NCI-H187 treated with DMSO at 0.1 percent for 48 hours (cell line): ENCODE data around the gene PLK2.
A peak's percentile ranks its signal among the peaks of the same experiment; 100 is the strongest.

ENCODE experiments used
- DNase-seq: peaks from one replicate; lab custom pipeline; 2025; lab: John Stamatoyannopoulos, UW

The PLK2 gene

DNA sequence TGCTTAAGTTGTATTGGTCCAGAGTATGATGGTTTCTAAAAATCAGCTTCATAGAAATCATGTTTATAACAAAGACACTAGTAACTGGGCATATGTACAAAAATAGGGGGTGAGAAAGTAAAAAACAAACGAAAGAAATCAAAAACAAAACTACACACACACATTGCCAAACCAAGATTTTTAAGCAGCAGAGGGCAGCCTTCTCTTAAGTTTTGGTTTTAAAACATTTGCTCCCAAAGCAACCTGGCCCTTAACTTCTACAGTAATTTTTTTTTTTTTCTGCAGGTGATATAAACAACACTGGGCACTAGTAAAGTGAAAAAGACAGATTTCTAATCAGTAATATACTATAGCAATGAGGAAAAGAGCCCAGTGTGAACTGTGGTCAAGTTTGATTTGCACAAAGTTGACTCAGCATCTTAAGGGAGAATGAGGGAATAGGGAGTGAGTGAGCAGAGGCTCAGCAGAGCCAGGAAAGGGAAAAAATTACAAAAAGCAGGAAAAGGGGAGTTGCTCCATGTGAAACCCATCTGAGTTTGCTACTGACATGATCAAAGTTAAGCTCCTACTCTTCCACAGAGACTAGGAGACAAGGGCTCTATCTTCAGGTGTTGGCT is 18.0 kb upstream of the PLK2 start:
- no peak for DNase-seq

DNA sequence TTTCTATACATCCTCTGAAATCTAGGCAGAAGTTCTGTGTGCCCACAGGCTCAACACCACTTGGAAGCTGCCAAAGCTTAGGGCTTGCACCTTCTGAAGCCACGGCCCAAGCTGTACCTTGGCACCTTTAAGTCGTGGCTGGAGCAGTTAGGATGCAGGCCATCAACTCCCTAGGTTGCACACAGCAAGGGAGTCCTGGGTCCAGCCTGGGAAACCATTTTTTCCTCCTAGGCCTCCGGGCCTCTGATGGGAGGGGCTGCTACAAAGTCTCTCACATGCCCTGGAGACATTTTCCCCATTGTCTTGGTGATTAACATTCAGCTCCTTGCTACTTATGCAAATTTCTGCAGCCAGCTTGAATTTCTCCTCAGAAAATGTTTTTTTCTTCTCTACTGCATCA is 15.5 kb upstream of the PLK2 start:
- DNase-seq: no peak

DNA sequence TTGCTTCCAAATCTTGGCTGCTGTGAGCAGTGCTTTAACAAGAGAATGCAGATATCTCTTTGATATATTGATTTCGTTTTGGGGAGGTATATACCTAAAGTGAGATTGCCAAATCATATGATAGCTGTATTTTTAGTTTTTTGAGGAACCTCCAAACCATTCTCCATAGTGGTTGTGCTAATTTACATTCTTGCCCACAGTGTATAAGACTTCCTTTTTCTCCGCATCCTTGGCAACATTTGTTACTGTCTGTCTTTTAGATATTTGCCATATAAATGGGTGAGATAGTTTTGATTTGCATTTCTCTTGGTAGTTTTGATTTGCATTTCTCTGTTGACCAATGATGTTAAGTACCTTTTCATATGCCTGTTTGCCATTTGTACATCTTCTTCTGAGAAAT is 10.0 kb upstream of the PLK2 start:
- DNase-seq: no peak

DNA sequence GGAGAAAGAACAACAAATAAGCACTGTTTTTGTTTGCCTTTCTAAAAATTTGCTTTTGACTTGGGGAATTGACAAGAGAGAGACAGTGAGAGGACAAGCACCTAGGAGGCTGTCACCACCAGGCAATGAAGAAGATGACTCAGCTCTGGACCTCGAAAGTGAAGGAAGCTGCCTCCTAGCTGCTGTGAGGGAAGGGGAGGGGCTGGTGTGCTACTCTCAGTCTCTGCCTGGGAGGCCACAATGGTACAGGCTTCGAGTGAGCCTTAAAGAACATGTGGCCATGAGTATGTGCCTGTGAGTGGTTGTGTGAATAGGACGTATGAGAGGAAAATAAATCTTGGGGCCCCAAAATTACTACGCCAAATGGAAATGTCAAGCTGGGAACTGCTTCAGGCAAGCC is 7.1 kb upstream of the PLK2 start:
- no peak for DNase-seq

DNA sequence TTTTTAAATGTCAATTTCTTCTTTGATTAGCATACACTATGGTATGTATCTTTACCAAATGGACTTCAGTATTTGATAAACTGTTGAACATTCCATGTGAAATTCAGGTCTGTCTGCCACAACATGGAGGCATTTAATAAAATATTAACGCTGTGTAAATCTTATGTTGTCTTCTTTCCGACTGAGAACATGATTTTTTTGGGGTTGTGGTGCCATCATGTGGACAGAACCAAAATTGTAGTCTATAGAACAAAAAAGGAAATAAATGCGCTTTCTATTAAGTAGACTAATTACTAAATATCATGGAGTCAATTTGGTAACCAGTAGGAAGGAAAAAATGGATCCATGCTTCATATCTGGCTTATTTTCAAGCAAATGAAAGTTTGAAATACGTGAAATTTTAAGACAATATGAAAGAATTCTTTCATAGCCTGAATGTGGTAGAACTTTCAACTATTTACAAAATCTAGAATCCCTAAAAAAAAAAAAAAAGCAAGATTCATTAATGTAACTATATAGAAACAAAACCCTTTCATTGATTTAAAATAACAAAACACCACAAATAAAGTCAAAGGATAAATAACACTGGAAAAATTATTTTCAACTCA is 2.8 kb upstream of the PLK2 start:
- no peak for DNase-seq

DNA sequence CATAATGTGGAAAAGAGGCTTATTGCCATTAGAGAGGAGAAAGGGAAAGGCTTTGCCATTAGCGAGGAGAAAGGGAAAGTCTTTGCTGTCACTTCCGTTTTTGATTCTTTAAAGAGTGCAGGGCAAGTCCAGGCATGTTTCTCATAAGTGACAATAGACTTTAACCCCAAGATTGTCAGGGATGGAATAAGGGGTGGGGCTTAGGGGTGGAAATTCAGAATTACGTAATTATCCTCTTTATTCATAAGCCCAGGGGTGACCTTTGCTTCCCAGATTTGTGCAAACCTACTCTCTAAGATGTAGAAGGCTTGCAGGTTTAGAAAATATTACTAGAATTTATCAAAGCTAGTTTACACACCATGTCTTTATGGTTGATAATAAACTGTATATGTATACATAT is 2.3 kb upstream of the PLK2 start:
- no peak for DNase-seq

DNA sequence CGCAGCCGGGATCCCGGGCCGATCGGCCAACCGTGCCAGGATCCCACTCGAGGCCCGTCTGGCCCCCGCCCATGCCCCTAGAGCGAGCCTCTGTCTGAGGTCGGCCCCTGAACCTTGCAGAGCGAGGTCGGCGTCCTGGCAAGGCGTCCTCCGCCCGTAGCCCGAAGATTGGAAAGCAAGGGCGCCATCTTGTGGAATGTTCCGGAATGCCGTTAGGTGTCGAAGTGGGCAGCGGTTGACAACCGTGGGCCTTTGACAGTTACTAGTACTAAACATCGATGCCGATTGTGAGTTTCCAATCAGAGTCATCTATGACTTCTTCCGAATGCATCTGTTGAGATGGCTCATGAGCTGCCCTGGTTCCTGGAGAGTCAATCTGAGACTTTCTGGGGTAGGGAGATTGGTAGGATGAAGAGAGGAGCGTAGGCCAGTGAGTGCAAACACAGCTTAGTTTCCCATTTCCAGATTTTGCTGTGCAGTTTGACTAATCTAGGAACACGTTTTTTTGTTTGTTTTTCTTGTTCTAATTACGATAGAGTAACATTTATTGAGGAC is 923 bp upstream of the PLK2 start:
- DNase-seq: peak; percentile 57

DNA sequence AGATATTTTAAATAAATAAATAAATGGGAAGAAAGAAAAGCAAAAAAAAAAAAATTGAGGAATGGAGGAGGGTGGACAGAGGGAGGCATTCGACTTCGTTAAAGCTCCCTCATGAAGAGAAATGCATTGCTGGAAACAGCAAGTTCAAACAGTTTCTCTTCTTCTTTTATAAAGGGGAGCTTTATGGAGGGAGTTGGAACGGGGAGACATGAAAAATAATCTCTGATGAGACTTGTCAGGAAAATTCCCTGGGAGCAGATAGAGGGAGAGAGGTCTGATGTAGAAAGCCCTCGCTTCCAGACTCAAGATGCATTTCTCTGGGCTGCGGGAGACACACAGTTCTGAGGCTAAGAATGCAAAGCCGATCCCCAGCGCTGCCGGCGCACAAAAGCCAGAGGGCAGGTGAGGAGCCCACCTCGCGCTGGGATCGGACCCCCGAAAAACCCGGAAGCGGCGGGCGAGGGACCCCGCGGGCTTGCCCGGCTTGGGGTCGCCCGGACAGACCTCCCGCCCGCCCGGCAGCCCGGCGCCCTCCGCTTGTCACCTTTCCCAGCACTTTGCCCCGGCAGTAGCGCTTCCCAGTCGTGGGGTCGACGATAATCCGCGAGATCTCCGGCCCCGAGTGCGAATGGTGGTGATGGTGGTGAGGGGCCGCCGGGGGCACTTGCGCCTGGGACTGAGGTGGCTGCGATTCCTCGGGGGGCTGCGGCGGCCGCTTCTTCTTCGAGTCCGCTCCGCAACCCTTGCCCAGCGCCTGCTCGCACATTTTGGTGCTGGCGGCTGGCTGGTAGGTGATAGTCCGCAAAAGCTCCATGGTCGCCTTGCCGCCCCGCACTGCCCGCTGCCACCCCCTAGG is 512 bp downstream of the PLK2 start:
- no peak for DNase-seq

DNA sequence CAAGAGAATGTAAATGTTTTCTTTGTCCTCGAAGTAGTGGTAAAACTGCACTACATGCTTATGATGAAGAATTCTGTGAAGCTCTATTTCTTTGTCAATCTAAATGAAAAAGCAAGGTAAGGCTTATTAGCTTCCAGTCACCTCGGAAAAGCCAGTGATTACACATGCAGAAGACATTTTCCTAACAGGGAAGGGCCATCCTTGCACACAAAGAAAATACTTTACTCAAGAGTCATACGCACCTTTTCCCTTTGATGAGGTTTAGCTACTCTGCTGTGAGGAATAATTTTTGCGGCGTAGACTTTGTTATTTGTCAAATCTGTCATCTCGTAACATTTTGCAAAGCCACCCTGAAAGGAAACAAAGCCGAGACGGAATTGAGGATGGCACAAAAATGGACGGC is 1.1 kb downstream of the PLK2 start:
- DNase-seq: no peak

DNA sequence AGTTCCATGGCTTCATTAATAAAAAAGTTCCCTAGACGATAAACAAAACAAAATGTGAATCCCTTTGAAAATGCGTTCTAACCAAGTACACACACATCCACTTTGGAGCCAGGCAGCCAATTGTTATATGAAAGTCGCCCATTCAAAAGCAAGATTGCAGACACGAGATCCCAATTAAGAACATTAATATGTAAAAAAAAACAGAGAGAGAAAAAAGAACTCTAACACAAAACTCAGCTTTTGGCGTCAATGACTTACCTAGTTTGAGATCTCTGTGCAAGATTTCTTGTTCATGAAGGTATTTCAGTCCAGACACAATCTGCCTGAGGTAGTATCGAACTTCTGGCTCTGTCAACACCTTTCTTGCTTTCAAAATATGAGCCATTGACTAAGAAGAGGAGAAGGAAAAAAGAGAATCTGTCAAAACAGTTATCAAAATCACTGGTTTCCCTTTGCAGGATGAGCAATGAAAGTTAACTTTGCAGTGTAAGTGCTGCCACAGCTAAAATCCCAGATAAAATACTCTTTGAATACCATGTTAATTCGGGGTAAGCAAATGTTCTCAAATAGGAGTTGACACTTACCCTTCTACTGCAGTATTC is 1.6 kb downstream of the PLK2 start:
- no peak for DNase-seq

DNA sequence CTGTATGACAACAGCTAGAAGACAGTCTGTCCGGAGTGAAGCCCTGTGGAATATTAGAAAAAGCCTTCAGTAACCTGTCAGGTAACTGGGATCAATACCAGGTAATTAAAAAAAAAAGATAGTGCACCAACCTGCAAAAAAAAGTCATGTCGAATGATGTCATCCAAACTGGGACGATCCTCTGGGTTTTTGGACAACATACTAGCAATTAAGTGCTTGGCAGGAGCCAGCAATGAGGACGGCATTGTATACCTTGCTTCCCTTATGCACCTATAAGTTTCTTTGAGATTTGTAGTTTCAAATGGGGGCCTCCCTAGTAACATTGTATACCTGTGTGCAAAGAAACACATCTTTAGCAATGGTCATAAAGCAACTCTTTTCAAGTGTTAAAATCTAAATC is 2.8 kb downstream of the PLK2 start:
- no peak for DNase-seq

DNA sequence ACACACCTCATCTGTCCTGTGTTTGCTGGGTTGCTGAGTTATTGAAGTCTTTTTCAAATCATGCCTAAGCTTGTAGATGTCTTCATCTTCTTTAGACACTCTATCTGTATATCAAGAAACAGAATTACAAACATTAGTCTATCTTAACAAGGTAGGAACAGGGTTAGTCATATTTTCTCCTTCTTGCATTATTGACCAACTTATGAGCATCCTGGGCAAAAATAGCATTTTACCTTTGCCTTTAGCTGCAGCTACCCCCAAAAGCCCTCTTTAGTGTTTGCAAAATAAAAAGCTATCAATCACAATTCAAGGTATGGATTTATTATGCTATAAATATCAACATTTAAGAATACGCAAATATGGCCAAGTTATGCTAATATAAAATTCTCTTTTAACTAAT is 3.4 kb downstream of the PLK2 start:
- no peak for DNase-seq

DNA sequence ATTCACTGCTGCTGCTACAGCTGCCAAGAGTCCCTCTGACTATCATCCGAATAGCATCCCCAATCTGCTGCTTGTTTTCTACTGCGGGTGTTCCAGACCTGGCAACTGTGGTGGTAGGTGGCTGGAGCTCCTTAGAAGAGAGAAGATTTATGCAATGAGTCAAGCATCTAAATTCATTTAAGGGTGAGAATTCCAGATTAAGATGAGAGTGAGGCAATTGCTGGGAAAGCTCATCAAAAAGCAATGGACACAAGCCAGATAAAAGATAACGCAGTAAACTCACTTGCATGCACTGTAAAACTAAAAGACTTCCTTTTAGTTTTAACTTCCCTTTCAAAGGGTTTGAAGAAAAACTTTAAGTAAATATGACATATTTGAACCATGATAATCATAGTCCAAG is 3.9 kb downstream of the PLK2 start:
- DNase-seq: no peak

DNA sequence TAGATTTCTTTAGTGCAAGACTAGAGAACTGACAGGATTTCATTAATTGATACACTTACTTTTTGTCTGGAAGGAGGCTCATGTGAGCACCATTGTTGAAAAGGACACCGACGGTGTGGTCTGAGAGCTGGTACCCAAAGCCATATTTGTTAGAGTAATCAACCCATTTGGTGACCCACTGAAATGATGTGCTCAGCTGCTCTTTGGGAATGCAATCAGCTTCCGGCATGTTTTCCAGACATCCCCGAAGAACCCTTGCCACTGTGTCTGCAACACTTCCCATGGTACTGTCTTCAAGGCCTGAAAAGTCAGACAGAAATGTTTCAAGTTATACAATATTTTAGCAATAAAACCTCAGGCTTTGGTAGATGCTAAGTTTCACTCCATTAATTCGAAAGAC is 4.4 kb downstream of the PLK2 start:
- no peak for DNase-seq

DNA sequence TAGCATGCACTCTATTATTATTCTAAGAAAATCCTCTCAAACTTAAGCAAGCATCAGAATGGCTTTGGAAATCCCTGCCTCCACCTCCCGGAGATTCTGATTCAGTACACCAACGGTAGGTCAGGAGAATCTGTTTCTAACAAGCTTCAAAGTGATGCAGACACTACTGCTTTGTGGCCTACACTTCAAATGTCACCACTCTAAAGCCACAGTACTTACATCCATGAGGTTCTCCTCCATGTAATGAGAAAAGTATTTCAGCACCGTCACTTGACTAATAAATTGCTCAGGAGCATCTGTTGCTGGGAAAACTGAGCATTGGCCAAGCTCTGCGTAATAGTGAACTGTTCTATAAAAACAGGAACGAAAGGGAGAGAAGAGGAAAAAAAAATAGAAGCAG is 4.8 kb downstream of the PLK2 start:
- DNase-seq: no peak

DNA sequence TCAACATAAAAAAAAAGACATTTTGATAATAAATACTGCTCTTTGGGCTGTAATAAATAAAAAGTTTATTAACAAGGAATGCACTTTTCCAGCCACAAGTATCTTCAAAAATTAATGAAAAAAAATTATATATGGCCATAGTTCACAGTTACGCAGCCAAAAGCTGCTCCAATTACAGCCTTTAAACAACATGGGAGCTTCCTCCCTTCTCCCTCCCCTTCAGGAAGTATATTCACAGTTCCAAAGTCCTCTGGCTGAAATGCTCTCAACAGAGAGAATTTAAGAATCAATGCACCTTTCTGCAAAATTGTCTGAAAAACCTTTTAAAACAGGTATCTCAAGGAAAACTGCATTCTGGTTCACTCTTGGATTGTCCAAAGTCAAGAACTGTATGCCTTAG is 5.9 kb downstream of the PLK2 start:
- DNase-seq: no peak

DNA sequence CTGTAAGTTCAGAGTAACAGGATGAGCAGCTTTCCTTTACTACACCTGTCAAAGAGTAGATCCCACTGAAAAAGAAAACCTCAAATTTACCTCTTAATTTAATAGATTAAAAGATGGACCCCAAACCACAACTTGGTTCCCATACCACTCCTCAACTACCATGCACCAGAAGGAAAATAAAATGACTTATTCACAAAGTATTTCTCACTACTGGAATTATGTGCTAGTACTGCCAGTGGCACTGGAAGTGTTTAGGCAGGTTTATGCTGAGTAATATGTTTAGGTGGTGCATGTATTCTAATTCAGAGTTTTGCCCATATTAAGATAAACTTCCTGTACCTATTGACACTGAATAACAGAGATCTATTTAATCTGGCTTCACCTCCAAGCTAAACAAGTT is 6.6 kb downstream of the PLK2 start:
- no peak for DNase-seq

DNA sequence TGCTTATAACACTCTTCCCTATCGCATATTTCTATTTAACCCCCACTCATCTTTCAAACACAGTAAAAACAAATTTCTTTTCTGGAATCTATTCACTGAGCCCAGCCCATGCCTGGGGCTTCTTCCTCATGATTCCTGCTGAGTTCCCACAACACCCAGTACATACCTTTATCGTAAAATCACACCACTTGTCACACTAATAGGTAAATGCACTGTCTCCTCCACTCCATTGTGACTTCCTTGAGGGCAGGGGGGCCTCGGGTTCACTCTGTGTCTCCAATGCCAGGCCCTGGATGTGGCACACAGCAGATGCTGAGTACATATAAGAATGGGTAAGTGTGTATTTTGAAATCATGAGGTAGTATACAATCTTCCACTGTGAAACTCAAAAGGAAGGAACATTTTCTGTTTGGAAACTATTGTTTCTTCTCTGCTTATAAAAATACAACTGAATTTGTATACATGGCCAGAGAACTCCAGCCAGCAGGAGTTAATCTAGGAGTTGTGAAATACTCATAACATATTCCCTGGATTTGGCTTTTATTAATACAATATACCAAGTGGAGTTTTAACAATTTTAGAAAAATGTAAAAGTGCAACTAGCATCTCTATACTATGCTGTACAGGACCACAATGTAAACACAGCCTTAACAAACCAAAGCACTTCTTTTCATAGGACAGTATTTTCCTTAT is 7.2 kb downstream of the PLK2 start:
- no peak for DNase-seq

DNA sequence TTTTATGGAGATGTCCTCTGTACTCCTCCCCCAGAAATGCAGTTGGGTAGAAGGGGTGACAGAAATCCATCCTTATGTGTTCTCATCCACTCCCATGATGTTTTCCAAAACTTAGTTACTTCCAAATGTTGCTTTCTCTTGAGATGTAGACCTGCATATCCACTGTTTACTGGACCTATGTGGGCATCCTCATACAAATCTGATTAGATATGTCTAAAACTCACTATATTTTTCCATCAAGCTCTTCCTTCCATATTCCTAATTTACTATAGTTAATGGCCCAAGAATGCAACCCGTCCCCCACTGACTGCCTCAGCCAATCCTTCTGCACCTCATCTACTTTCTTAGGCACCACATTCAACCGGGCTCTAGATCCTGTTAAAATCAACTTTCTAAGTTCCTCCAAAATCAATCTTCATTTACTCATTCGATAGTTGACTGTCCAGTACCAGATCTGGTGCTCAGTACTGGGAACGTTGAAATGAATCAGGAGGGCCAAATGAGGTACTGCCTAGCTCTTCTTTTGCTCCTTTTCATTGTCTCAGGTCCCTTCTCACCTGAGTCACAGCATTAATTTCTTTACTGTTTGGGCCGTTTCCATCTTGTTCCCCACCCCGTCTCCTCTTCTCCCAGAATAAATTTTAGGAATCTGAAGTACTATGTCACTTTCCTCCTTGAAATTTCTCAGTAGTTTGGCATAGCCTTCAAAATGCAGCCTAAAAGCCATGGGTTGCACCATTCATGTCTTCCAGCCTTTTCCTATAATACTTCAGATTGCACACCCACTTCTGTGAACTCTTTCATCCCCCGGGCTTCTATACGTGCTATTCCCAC is 7.9 kb downstream of the PLK2 start:
- DNase-seq: no peak

DNA sequence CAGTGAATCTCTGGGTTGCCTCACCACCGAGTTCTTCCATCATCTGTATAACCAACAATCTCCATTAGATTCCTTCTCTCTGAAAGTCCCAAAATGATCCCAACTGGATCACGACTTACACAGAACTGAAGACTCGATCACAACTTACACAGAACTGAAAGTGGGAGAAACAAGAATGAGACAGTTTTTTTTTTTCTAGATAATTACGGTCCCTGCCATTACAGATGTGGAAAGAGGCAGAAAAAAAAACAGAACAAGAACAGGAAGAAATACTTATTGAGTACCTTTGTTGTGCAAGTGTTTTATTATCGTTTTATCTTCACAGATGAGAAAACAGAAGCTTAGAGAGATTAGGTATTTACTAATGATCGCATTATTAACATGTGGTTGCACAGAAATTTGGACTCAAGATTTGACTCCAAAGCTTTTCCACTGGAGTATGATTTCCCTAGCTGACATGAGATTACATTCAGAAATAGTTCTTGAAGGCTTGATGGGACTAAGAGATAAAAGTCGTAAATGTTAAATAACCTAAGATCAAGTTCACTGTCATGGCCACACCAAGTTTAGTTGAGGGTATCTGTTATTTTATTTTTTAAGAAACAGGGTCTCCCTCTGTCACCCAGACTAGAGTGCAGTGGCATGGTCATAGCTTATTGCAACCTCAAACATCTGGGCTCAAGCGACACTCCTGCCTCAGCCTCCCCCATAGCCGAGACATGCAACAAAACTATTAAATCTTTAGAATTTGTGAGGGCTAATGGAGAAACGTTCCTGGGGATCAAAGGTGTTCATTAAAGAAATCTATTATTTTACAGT is 8.9 kb downstream of the PLK2 start:
- DNase-seq: no peak
